Activated CD4-positive, alpha-beta T cell treated with anti-CD3 and anti-CD28 coated beads for 4 hours (primary cell): ENCODE measurements around the gene NR6A1.

Source experiments
- DNase-seq, 2 donors: peaks; one replicate each; pipeline ENCODE4 v3.0.0-alpha.2; 2020

Gene NR6A1

DNA sequence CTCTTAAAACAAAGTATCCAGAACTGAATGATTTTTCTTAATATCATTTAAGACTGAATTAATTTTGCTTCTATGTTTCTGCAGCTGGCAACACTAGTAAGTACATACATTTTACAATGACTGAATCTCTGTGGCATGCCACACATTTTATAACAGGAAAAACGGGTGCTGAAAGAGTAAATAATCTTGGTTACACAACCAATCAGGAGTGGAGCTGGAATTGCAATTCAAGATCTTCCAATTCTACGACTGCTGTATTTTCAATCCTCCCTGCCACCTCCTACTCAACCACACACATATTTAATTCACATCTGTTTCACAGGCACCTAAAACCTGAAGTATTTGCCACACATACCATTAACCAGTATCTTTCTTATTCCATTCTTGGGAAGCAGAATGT, 211.2 kb downstream of the NR6A1 start:
- DNase-seq = no peak

- no peak for DNase-seq
Measured at GRCh38 chr9:124558777-124559470, 212.2 kb downstream of the NR6A1 start.

DNA sequence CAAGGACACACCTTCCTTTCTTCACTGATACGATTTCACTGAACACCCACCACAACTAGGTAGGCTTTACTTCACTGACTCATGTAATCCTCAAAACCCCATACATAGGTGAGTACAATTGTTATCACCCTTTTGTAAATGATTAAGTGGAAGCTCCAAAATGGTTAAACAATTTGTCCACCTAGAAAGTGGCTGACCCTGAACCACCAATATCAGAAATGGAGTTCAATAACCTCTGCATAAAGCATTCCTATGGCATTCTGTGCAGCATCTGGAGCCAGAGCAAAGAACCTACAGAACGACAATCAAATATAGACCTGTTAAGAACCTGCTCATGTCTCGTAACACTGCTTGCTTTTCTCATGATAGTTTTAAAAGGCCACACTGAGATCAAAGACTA, 213.2 kb downstream of the NR6A1 start:
- DNase-seq = no peak

- DNase-seq = no peak
Measured at GRCh38 chr9:124555043-124555442, 216.1 kb downstream of the NR6A1 start.

DNA sequence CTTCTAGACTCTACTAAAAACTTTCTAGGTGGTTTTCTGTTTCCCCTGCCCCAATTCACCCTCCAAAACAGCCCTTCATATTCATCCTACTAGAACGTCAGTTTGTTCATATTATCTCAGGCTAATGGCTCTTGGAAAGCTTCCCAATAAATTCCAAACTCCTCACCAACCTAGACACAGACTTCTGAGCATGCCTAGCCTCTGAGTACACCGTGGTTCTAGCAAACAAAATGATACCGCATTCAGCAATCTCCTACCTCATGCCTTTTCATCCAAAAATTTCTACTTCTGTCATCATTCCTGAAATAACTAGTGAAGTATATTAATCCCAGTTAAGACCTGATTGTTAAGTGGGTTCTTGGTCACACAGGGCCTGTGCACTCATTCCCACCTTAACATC, 217.4 kb downstream of the NR6A1 start:
- DNase-seq = no peak

GRCh38 chr9:124552273-124552605, 218.9 kb downstream of the NR6A1 start:
- no peak for DNase-seq

- no peak for DNase-seq
Measured at GRCh38 chr9:124551472-124552272, 219.4 kb downstream of the NR6A1 start.

DNA sequence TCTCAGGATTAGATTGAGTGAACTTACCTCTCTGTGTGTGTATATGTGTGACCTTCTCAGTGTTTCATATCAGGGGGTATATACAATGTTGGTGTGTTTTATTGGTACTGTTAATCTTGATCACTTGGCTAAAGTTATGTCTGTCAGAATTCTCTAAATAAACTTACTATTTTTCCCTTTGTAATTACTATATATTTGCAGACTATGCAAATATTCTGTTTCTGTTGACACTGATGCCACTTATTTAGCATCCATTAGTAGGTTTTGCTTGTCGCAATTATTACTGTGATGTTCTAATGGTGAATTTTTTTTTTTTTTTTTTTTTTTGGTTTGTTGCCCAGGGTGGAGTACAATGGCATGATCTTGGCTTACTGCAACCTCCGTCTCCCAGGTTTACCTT, 221.0 kb downstream of the NR6A1 start:
- DNase-seq = no peak

GRCh38 chr9:124549016-124549415, 222.1 kb downstream of the NR6A1 start:
- no peak for DNase-seq

DNA sequence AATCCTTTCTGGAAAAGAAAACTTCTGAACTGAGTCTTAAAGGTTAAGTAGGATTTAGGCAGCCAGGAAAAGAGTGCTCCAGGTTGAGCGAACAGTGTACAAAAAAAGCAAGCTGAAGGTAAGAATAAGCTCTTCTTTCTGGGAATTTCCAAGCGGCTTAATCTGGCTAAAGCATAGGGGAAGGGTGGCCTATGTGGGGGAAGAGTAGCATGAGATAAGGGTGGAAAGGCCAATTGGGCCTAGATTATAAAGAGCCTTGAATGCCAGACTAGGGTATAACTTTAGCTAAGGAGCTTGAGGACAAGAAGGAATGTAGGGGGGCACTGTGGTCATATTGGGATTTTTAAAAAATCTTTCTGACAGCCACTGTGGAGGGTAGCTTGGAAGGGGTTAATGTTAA, 226.6 kb downstream of the NR6A1 start:
- DNase-seq = no peak

GRCh38 chr9:124541824-124542223, 229.3 kb downstream of the NR6A1 start:
- no peak for DNase-seq

- DNase-seq = no peak
Measured at GRCh38 chr9:124537926-124538325, 233.2 kb downstream of the NR6A1 start.

DNA sequence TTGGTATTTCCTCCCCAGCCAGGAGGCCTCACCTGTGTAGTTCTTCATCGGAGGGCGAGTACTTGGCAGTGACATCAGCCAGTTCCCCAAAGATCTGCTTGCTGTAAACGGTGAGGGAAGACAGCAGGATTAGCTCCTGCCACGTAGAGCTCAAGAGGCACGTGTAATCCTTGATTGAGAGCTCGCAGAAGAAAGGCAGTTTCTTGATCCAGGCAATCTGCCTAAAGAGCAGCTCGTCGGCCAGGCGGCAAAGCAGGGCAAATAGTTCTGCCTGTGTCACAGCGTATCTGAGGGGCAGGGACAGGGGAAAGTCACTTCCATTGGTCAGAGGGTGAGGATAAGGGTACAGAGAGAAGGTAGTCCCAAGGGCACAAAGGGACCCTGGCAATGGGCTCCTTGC, 235.3 kb downstream of the NR6A1 start:
- DNase-seq = no peak

DNA sequence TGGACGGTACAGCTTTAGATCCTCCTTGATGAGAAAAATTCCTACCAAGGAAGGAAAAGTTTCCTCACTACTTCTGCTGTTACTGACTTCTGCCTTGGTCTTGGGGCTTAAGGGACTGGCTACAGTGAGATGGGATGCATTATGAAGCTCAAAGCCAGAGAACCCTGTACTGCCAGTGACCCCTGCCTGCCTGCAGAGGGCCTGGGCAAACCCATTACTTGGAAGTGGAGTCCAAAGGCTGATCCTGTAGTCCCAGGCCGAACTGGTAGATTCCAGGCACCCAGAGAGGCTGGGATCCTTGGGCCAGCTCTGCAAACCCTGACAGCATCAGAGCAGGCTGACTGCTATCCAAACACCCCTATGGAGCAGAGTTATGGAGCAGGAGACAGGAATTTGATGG, 238.2 kb downstream of the NR6A1 start:
- no peak for DNase-seq

GRCh38 chr9:124531115-124531514, 240.0 kb downstream of the NR6A1 start:
- DNase-seq = no peak

GRCh38 chr9:124530246-124530645, 240.9 kb downstream of the NR6A1 start:
- DNase-seq = no peak

DNA sequence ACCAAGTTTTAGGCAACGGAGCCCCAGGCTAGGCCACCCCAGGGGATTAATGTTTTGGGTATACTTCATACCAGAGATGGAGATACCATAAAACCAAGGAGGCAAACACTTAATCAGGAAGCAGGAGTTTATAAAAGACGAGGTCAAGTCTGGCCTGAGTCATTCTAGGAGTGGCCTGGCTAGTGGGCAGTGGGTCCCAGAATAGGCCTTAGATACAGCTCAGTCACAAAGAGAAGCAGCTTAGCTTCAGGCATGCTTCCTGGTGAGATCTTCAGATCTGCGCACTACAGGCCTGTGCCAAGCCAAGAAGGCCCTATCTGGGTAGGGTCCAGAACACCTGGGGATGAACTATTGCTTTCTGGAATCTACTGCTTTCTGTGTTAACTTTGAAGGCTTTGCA, 243.3 kb downstream of the NR6A1 start:
- DNase-seq = no peak

DNA sequence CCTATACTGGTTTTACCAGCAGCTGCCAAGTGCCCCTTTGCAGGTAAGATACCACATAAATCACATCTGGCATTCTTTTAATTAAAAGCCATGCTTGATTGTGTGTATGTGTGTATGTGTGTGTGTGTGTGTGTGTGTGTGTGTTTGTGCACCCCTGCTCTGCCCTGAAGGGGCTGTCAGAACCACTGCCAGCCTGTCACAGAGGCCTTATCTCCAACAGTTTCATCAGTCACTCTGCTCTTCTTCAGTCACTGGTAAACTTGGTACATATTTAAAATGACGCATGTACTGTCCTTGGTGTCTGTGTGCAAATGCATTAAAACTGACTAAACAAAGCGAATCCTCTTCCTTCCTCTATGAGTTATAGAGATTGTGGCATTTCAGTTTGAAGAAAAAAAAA, 244.9 kb downstream of the NR6A1 start:
- no peak for DNase-seq

- no peak for DNase-seq
Measured at GRCh38 chr9:124522121-124523098, 248.7 kb downstream of the NR6A1 start.

DNA sequence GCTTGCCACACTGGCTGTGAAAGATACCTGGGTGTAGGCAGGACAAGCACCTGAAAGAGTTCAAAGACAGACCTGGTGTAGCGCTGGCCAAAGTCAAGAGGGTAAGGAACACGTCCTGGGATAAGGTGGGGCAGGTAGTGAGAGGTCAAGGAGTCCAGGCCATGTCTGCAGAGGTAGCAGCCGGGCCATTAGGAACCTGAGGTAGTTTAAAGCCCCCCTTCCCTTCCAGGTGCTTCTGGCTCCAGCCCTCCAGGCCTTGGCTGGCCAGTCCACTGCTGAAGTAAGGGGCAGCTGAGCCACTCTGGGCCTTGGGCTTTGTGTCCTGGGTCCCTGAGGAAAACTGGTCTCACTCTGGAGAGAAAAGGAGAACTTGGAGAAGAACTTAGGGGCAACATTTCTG, 250.0 kb downstream of the NR6A1 start:
- no peak for DNase-seq

DNA sequence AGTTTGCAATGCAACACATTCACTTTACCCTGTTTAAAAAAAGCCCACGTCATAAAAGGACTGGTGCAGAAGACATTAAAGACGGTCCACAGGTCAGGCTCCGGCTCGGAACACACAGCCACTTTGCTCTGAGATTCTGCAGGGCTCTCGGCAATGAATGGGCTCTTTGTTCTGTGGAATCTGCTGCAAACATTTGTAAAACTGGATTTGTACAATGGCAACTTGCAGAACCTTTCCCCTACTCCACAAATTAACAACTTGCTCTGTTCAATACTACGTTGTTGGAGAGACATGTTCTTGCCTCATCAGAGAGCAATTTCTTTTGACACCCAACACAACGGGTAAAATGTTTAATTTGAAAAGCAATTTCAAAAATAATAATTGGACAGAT, 250.9 kb downstream of the NR6A1 start:
- no peak for DNase-seq

DNA sequence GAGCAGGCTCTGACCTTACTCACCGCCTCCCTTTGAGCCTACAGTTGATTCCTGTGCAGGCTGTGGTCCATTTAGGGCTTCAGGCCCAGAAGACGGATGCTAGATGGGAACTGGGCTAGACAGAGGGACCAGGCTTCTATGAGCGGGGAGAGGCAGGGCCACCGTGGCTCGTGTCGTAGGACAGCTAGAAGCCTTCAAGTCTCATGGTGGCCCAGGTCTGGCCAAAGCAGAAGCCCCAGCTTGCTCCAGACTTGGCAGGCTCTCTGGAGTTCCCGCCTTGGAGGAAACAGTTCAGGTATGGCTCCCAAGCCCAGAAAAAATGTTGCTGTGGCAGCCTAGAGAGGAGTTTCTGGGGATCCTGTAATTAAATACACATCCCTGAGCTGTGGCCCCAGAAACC, 253.0 kb downstream of the NR6A1 start:
- DNase-seq = no peak

DNA sequence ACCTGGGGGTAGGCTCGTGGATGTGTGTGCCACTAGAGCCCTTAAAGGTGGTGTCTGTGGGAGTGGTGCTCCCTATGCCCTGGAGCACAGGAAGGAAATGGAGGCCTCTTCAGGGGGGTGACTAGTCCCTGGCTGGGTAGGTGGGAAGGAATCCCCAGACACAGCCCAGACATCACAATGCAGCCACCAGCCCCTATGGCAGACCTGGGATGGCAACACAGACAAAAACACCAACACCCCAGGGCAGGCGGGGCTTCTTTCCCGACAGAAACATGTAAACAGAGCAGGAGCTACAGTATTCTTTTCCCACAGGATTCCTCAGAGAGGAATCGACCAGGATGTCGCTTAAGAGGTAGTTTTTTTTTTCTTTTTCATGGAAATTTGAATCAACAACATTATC, 253.5 kb downstream of the NR6A1 start:
- DNase-seq = no peak

GRCh38 chr9:124514874-124515273, 256.2 kb downstream of the NR6A1 start:
- no peak for DNase-seq
